ENCODE measurements around the gene GNAQ. TPM values are rescaled to one million over a fixed set of nuclear protein-coding genes. Genes with fewer than 3 reads are reported as not detected.

GNAQ gene
- total RNA-seq, 2 donors from 2014 or later, result 20.9 to 27.8 TPM

GRCh38 chr9:77982581-77983319 lies 48.9 kb downstream of the GNAQ start:
- DNase-seq (no peak), ATAC-seq (no peak)
- intact Hi-C loops (cut with DNase I), result no loop called here

- intact Hi-C loops (cut with DNase I), result no loop called here
- DNase-seq (no peak), ATAC-seq (no peak)
Measured at GRCh38 chr9:77981907-77982306, 49.7 kb downstream of the GNAQ start.

- ATAC-seq (peak in 1 of 2 donors; percentile 60), DNase-seq (peak; percentile 27)
- intact Hi-C loops (cut with DNase I), result no loop called here
Measured at GRCh38 chr9:77981332-77981731, 50.3 kb downstream of the GNAQ start.

GRCh38 chr9:77980622-77981021 lies 51.0 kb downstream of the GNAQ start:
- no peak for ATAC-seq
- intact Hi-C loops (cut with DNase I), result no loop called here
- no peak for DNase-seq

- ATAC-seq (no peak), DNase-seq (no peak)
- intact Hi-C loops (cut with DNase I), result loop anchor here (2.0 to 5.0 kb wide), 2 partner anchors 55 to 59 kb away; no protein-coding TSS in a partner anchor
Measured at GRCh38 chr9:77978086-77978781, 53.4 kb downstream of the GNAQ start.

- intact Hi-C loops (cut with DNase I), result loop anchor here in 1 of 2 donors (5.0 kb wide), 1 partner anchor 60 kb away; no protein-coding TSS in a partner anchor
- peak; percentile 75 to 84 for ATAC-seq
- DNase-seq, result peak; percentile 74
Measured at GRCh38 chr9:77977210-77977611, 54.4 kb downstream of the GNAQ start.

GRCh38 chr9:77975806-77976205 lies 55.8 kb downstream of the GNAQ start:
- intact Hi-C loops (cut with DNase I), result loop anchor here in 1 of 2 donors (5.0 kb wide), 1 partner anchor 61 kb away; no protein-coding TSS in a partner anchor
- DNase-seq, result no peak
- ATAC-seq, result no peak

GRCh38 chr9:77975036-77975435 lies 56.6 kb downstream of the GNAQ start:
- intact Hi-C loops (cut with DNase I), result loop anchor here in 1 of 2 donors (5.0 kb wide), 1 partner anchor 62 kb away; no protein-coding TSS in a partner anchor
- DNase-seq, result no peak
- no peak for ATAC-seq

GRCh38 chr9:77974434-77974833 lies 57.2 kb downstream of the GNAQ start:
- intact Hi-C loops (cut with DNase I), result no loop called here
- DNase-seq, result no peak
- ATAC-seq, result no peak

GRCh38 chr9:77969083-77969482 lies 62.5 kb downstream of the GNAQ start:
- DNase-seq, result no peak
- intact Hi-C loops (cut with DNase I), result no loop called here
- no peak for ATAC-seq

GRCh38 chr9:77968506-77968905 lies 63.1 kb downstream of the GNAQ start:
- ATAC-seq, result no peak
- DNase-seq, result no peak
- intact Hi-C loops (cut with DNase I), result no loop called here

GRCh38 chr9:77966718-77967117 lies 64.9 kb downstream of the GNAQ start:
- DNase-seq, result no peak
- intact Hi-C loops (cut with DNase I), result no loop called here
- ATAC-seq, result no peak

- no peak for ATAC-seq
- intact Hi-C loops (cut with DNase I), result no loop called here
- DNase-seq, result no peak
Measured at GRCh38 chr9:77965445-77966123, 66.0 kb downstream of the GNAQ start.

- no peak for DNase-seq
- intact Hi-C loops (cut with DNase I), result no loop called here
- ATAC-seq, result no peak
Measured at GRCh38 chr9:77964258-77964657, 67.4 kb downstream of the GNAQ start.

- no peak for DNase-seq
- ATAC-seq, result no peak
- intact Hi-C loops (cut with DNase I), result no loop called here
Measured at GRCh38 chr9:77961541-77961940, 70.1 kb downstream of the GNAQ start.

- intact Hi-C loops (cut with DNase I), result no loop called here
- no peak for ATAC-seq
- DNase-seq, result no peak
Measured at GRCh38 chr9:77960356-77961153, 71.1 kb downstream of the GNAQ start.

GRCh38 chr9:77959803-77960202 lies 71.8 kb downstream of the GNAQ start:
- ATAC-seq, result no peak
- no peak for DNase-seq
- intact Hi-C loops (cut with DNase I), result no loop called here

GRCh38 chr9:77957652-77958051 lies 74.0 kb downstream of the GNAQ start:
- DNase-seq, result no peak
- intact Hi-C loops (cut with DNase I), result no loop called here
- no peak for ATAC-seq

- ATAC-seq (no peak), DNase-seq (no peak)
- intact Hi-C loops (cut with DNase I), result no loop called here
Measured at GRCh38 chr9:77956555-77956954, 75.1 kb downstream of the GNAQ start.

All from left cardiac atrium (tissue), 4 donors.